KG1 (cell line): ENCODE results near the gene PNLIPRP2.

Source experiments
- DNase-seq: peaks from one replicate; lab custom pipeline; 2025; lab: John Stamatoyannopoulos, UW

PNLIPRP2 gene

DNA sequence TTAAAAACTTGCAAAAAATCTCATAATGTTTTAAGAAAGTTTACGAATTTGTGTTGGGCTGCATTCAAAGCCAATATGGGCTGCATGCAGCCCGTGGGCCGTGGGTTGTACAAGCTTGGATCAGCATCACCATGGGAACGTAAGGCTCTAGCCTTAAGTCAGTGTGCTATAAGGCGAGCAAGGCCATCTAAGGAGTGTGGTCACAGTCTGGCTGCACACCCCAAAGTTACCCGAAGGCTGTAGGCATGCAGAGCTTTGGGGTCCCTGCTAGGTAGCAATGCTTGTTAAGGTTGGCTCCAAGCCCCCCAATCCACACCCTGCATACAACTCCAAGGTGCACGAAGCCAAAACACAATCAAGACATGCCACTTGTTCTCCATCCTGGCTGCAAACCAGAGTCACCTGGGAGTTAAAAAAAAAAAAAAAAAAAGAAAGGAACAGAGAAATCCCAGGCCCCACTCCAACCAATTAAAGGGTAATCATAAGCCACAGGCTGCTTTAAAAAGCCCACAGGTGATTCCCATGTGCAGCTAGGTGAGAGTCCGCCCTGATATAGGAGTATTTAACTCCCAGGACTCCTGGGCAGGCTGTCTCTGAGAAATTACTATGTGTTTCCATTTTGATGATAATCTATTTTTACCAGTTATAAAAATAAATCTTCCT lies 8.5 kb upstream of the PNLIPRP2 start:
- no peak for DNase-seq

DNA sequence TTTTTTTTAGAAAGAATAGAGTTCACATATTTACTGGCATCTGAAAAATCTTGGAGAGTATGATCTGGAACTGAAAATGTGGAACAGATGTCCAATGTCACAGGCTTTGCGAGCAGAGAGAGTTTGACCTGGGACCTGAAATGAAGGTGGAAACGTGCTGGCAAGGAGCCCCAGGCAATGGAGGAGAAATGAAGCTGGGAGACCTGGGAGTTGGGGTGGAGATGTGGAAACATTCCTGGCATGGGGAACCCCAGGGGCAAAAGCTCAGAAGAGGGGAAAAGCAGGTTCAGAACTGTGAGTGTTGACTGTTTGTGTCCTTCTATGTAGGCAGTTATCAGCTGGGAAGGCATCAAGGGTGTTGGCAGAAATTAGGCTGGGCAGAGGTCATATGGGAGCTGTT lies 7.3 kb upstream of the PNLIPRP2 start:
- DNase-seq: no peak

DNA sequence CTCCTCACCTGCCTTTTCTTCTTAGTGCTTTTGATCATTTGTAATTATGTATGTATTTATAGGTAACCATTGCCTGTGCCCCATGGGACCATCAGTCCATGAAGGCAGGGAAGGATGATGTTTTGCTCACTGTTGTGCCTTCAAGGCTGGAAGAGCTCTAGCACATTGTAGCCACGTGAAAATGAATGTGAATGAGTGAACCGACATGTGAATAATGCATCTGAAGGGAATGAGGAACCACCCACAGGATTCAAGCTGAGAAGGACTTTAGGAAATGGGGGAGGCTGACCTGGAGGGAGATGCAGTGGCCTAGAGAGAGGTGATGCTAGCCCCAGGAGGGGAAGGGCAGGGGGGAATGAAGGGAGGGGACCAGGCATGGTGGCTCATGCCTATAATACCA lies 6.0 kb upstream of the PNLIPRP2 start:
- no peak for DNase-seq

DNA sequence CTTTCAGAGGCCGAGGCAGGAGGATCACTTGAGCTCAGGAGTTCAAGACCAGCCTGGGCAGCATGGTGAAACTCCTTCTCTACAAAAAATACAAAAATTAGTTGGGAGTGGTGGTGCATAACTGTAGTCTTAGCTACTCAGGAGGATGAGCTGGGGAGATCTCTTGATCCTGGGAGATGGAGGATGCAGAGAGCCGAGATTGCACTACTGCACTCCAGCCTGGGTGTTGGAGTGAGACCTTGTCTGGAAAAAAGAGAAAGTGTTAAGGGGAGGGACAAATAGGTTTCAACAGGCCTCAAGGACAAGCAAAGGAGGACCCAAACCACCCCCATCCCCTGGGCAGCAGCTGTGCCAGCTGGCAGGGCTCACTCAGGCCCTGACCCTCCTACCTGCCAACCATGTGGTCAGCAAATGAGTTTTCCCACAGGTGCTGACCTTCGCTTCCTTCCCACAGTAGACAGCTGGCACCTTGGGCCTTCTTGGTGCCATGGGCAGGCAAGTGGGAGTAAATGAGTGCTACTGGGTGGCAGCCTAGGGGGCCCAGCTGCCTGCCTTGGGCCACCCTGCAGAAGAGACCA lies 5.5 kb upstream of the PNLIPRP2 start:
- no peak for DNase-seq

DNA sequence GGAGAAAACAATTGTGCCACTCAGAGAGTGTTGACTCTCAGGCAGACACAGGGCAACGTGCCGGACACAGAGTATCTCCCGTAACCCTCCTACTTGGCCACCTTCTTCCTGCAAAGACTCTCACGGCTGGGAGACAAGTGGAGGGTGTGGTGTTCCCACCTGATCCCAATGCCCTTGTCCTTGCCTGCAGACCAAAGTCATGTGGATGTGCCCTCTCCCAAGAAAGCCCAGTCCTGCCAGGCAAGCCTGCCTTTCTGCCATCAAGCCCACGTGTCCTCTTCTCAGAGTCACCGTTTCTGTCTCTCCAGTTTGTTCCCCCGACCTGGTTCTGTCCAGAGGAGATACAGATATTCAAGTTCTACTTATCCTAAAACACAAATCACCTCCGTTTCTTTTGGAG lies 723 bp downstream of the PNLIPRP2 start:
- no peak for DNase-seq

DNA sequence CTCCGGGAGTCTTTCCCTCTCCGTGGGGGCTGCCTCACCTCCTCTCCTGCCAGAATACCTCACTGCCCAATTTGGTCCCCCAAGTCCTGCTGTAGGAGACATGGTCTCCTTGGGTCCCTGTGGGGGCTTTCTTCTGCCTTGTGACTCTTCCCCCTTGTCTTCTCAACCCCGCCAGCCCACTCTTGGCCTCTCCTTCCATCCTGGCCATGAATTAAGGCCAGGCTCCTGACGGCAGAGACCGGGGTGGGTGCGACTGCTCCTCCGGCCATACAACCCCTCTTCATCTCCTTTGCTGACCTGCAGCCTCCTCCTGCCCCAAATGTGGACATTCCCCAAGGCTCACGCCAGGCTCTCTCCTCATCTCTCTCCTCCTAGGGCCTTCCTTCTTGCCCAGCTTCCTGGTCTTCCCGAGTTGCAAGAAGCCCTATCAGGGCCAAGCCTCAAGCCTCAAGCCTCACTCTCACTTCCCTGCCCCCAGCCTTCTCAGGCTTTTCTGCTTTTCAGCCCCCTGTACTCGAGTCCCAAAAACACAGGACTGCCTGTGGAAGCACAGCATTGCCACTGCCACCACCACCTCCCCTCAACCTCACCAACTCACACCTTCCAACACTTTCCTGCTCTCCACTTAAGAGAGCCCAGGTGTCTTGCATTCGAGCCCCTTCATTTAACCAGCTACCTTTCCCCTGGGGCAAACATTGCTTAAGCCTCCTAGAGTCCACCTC lies 1.3 kb downstream of the PNLIPRP2 start:
- no peak for DNase-seq

DNA sequence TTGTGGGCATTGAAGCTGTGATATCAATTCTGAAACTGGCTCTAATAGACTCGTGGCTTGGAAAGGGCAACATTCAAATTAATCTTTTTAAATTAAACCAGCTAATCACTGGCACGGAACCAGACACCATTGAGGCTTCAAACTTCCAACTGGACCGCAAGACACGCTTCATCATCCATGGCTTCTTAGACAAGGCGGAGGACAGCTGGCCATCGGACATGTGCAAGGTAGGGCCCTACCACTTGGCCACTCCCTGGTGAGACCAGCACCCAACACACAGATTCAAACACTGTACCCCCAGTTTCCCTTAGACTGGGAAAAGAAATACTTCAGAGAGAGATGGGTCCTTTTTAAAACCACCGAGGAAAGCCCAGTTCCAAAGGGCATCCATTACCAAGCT lies 5.1 kb downstream of the PNLIPRP2 start:
- DNase-seq: no peak

DNA sequence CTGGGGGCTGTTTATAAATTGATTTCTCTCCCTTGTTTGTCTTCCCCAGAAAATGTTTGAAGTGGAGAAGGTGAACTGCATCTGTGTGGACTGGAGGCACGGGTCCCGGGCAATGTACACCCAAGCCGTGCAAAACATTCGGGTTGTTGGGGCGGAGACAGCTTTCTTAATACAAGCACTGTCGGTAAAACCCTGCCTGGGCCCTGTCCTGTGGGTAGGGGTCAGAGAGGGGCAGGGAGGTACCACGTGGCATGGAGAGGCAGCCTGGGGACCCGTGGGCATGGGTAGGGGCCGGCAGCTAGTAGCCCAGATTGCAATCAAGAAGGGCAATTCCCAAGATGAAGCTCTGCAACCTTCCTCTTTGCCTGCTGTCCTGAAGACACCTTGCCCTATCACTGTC lies 6.1 kb downstream of the PNLIPRP2 start:
- DNase-seq: no peak

DNA sequence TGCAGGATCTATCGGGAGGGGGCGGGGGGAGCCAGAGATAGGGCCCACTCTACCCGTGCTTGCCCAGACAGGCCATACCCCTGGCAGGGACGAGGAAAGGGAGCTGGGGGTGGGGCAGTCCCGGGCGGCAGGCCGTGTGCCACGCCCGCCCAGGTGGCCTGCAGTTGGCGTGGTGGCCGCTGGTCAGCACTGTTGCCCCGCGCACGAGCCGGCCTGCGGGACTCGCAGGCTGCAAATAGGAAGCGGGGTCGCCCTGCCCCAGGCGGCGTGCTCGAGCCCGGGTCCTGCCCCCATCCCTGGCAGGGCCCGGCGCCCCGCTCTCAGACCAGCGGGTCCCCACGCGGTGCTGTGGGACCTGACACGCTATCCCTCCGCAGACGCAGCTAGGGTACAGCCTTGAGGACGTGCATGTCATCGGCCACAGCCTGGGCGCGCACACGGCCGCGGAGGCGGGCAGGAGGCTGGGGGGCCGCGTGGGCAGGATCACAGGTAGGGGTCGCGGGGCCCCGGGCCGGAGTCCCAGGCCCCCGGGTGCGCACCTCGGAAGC lies 6.7 kb downstream of the PNLIPRP2 start:
- DNase-seq: no peak

DNA sequence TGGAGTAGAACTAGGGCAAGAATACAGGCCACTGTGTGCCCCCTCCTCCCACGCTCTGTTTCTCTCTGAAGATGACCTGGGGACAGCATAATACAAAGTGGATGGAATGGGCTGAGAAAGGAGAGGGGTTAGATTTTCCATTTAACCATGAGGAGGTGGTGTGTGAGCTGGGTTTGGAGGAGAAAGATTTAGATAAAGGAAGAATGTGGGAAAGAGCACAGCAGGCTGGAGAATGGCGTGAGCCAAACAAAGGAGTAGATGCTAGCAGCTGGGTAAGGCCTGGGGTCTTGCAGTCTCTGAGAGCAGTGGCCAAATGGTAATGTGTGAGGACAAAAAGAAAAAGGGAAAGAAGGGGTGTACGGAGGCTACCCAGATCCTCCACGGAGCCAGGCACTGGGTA lies 8.6 kb downstream of the PNLIPRP2 start:
- DNase-seq: no peak

DNA sequence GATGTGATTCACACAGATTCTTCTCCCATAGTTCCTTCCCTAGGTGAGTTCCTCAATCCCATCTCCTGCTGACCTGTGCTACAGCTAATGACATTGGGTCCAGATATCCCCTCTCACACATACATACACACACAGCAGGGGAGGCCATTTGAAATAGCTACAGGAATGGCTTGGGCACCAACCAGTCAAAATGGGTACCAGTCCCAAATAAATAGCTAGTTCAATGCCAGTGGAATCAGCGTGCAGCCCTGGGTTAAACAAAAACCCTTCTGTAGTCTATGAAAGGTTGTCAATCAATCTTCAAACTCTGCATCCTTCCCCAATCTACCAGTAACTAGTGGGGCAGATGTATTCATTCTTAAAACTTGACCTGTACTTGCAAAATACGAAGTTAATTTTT lies 9.3 kb downstream of the PNLIPRP2 start:
- DNase-seq: no peak

DNA sequence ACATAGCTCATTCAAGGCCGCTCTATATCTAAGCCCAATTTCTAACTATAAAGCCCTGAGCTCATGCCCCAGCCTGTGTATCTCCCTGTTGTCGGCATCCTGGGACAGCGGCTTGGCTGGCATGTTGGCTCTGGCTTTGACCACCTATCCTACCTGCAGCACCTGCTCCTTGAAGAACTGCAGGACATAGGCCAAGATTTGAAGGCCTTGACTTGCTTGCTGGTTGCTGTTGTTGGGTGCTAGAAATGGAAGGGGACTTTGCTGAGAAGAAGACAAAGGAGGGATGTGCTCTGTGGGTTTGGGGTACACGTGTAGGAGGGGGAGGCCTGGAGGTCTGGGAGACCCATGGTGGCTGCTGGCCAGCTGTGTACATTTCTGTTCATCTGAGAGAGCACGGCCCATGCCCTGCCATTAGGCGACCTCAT lies 11.1 kb downstream of the PNLIPRP2 start:
- no peak for DNase-seq

DNA sequence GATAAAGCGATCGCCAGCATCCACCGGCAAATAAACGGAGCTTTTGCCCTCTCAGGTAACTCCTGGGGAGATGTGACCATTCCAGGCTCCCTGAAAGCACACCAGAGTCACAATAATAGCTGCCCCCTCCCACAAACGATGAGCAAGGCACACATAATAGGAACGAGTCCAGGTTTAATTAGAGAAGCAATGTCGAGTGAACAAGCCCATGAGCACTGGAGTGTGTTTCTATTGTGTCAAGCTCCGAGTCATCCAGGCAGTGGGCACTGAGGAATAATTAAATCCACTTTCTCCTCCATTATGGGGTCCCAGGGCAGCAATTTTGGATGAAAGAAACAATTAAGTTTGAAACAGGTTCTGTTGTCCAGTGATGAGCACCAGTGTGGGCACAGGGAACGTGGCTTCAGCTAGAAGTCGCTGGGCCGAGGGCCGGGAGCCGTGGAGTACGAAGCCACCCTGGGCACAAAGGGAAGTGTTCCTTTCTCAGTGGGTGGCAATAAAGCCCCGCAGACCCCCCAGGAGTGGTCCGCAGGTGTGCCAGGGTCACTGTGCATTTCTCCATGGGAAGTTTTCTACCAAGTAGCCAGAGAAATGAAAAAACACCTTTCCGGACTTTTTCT lies 12.0 kb downstream of the PNLIPRP2 start:
- no peak for DNase-seq

DNA sequence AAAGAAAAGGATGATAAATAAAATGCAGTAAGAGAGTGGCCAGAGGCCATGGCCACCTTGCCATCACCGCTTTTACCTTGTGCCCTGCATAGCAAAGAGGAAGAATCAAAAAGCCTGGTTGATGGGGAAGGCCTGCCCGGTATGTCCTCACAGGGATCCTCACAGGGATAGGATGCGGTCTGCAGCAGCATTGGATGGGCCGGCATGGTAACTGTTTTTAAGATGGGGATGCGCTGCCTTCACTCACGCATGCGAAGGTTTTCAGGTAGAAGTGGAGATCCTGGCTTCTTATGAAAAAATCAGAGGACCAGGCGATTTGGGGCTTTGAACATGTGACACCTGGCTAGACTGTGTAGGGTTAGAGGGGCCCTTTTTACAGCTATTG lies 12.5 kb downstream of the PNLIPRP2 start:
- DNase-seq: no peak

DNA sequence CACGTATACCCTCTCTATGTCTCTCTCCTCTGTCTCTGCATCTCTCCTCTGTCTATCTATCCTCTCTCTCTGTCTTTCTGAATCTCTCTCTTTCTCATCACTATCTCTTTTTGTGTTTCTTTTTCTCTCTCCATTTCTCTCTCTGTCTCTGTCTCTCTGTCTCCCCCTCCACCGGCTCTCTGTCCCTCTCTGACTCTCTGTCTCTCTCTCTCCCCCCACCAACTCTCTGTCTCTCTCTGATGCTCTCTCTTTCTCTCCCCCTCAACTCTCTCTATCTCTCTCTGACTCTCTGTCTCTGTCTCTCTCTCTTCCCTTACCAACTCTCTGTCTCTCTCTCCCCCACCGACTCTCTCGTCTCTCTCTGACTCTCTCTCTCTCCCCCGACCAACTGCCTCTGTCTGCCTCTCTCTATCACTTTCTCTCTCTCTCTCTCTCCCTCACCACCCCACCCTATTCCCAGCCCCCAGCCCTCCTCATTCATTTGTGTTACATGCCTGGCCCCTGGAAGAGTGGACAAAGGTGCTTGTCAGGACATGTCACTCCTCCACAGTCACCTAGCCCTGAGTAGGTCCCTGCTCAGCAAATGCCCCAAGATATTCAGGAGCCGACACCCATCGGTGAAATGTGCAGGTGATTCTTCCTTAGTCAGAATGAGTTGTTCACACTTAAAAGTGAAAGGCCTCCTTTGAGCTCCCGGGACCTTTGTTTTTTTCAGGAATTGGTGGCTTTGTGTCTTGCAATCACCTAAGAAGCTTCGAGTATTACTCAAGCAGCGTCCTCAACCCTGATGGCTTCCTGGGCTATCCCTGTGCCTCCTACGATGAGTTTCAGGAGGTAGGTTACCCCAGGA lies 13.6 kb downstream of the PNLIPRP2 start:
- DNase-seq: no peak

DNA sequence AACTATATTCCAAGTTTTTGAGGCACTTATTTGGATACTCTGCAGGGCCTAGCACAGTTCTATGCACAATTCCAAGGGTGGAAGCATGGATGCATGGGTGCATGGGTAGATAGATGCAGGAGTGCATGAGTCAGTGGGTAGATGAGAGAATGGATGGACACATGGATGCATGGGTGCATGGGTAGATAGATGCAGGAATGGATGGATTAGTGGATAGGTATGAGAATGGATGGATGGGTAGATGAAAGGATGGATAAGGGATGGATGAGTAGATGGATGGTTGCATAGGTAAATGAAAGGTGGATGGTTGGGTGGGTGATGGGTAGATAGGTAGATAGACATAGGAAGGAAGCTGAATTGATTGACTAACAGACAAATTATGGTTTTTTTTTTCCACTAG lies 15.6 kb downstream of the PNLIPRP2 start:
- no peak for DNase-seq

DNA sequence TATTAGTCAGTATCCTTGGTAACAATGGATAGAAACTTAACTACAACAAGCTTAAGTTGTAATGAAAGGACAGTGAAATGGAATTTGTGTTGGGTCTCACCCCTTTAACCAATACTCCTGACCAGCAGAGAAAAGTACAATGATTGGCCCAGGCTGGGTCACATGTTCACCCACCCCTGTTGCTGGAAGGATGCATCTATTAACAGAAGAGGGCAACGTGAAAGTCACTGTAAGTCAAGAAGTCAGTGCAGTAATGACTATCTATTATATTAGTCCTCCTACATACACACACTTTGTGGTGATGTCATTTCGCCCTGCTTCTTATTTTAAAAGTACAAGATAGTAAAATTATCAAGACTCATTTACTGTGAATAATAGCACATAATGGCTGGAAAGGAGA lies 16.2 kb downstream of the PNLIPRP2 start:
- DNase-seq: no peak

DNA sequence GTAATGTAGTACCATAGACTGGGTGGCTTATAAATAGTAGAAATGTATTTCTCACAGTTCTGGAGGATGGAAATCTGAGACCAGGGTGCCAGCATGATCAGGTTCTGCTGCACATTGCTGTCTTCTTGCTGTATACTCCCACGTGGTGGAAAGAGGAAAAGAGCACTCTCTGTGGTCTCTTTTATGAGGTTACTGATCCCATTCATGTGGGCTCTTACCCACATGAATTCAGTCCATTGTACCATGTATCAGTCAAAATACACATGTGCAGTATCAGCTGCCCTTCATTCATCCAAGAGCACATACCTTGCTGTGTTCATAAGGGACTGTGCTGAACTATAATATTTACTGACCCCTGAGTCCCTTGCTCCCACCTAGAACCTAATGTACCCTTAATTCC lies 17.1 kb downstream of the PNLIPRP2 start:
- no peak for DNase-seq

DNA sequence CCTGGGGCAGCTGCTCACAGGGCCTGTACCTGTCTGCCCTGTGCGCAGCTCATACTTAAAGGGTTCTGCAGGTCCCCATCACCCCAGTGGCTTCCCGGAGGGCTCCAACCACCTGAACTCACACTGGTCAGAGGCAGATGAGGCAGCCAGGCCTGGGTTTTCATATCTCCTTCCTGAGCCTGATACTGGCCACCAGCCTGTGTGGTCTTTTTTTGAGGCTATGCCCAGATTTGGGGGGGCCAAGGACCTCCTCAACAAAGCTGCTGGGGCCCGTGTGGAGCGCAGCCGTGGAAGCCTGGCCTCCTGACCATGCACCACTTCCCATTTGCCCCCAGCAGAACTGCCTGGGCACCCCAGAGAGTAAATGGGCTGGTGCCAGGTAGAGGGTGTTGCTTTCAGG lies 25.7 kb downstream of the PNLIPRP2 start:
- DNase-seq: no peak

DNA sequence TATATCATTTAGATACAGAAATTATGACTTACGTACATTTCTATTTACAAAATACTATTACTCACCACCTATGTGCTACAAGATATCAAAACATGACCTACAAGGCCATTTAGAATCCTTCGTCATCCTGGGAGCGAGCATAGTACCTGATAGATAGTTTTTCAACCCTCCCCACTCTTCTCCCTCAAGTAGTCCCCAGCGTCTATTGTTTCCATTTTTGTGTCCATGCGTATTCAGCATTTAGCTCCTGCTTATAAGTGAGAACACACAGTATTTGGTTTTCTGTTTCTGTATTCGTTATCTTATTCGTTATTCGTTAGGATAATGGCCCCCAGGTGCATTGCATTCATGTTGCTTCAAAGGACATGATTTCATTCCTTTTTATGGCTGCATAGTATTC lies 28.1 kb downstream of the PNLIPRP2 start:
- no peak for DNase-seq

DNA sequence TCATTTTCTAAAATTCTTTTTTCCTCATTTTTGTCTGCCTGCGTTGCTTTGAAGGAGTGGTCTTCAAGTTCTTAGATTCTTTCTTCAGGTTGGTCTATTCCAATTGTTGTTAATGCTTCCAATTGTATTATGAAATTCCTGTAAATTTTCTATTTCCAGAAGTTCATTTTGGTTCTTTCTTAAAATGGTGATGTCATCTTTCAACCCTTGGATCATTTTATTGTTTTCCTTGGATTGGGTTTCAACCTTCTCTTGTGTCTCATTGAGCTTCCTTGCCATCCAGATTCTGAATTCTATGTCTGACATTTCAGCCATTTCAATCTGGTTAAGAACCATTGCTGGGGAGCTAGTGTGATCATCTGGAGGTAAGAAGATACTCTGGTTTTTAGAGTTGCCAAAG lies 33.1 kb downstream of the PNLIPRP2 start:
- no peak for DNase-seq

DNA sequence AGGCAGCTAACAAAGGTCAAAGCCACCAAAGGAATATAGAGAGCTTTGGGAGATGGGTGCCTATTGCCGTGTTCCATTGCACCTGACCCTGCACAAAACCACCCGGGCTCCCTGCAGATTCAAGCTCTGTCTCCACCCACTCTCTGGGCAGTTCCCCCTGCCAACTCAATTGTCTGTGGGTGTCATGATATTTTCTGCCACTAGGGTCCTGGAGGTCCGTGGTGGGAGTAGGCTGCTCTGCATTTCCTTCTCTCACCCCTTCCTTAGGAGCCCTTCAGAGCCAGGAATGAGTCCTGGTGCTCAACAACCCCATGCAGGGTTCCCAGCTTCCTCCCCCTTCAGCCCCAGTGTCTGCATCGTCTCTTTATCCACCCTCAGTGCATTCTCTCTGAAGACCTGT lies 34.1 kb downstream of the PNLIPRP2 start:
- no peak for DNase-seq
